Panc1 (cell line): ENCODE results near the gene RAI1. TPM values are rescaled to one million over a fixed set of nuclear protein-coding genes. Genes with fewer than 3 reads are reported as not detected.

Experiments
- ATAC-seq: fragments of 200-7000 bp; cut with Tn5 transposase; 2 replicates; pipeline ENCODE4 v1.9.1; 2020; ENCODE audit warnings: mild to moderate bottlenecking, moderate library complexity
- BruUV-seq: library from RNA; stranded (reverse); fragments of 400-500 nt; replicated peaks from 2 replicates; lab custom pipeline; 2021; lab: Mats Ljungman, UMichigan
- CTCF ChIA-PET: fragments of 300-600 bp; sonication (Branson Sonifier 250); formaldehyde crosslinking; loops from one replicate; lab custom pipeline; 2022; ENCODE audit warnings: antibody characterized with exemption; lab: Charles Lee
- POLR2A ChIA-PET: fragments of 300-600 bp; sonication (Branson Sonifier 250); formaldehyde crosslinking; loops from one replicate; lab custom pipeline; 2022; ENCODE audit warnings: antibody characterized with exemption; lab: Charles Lee
- DNase-seq: peaks from one replicate; pipeline ENCODE4 v3.0.0-alpha.2; 2010; ENCODE audit warnings: low read depth, low spot score
- H3K27ac ChIP-seq: 2 replicates; pipeline ENCODE4 v1.5.1; 2011; ENCODE audit warnings: mild to moderate bottlenecking, low read length, inconsistent platforms
- H3K27me3 ChIP-seq: fragments of 200-500 bp; sonication (Bioruptor generic); 2 replicates; pipeline ENCODE4 v1.6.0; 2014; ENCODE audit warnings: low read length, inconsistent platforms; ENCODE audit not compliant: control insufficient read depth, insufficient read depth
- H3K36me3 ChIP-seq: fragments of 200-500 bp; sonication (Bioruptor generic); 2 replicates; pipeline ENCODE4 v1.5.1; 2014; ENCODE audit warnings: inconsistent platforms, mild to moderate bottlenecking, low read length, moderate library complexity; ENCODE audit not compliant: control insufficient read depth, insufficient read depth
- H3K4me1 ChIP-seq: 2 replicates; pipeline ENCODE4 v1.5.1; 2011; ENCODE audit warnings: inconsistent platforms, mild to moderate bottlenecking, low read length, moderate library complexity; ENCODE audit not compliant: control insufficient read depth, insufficient read depth
- H3K4me3 ChIP-seq, 2 experiments: 2 replicates each; pipeline ENCODE4 v1.5.1; 2011 to 2012; ENCODE audit warnings: low read depth in 2 of 2, low read length in 2 of 2, mild to moderate bottlenecking in 2 of 2, inconsistent platforms in 1 of 2, moderate library complexity in 1 of 2
- H3K9me3 ChIP-seq: fragments of 200-500 bp; sonication (Bioruptor generic); 2 replicates; pipeline ENCODE4 v1.5.1; 2014; ENCODE audit warnings: low read depth, mild to moderate bottlenecking, inconsistent platforms, low read length, moderate library complexity; ENCODE audit not compliant: control insufficient read depth, insufficient read depth
- POLR2AphosphoS5 ChIP-seq: IDR thresholded peaks from 2 replicates; pipeline ENCODE4 v1.6.1; 2012; ENCODE audit warnings: mild to moderate bottlenecking, low read depth, low read length, moderate library complexity
- SIN3A ChIP-seq: IDR thresholded peaks from 2 replicates; pipeline ENCODE4 v1.6.1; 2012; ENCODE audit warnings: low read depth, mild to moderate bottlenecking, low read length, moderate library complexity, borderline replicate concordance; ENCODE audit not compliant: insufficient read depth
- TCF7L2 ChIP-seq: IDR thresholded peaks from 2 replicates; pipeline ENCODE4 v1.6.1; 2011; ENCODE audit warnings: mild to moderate bottlenecking, low read depth, low read length, inconsistent platforms
- in situ Hi-C: cut with HindIII; loops from 2 replicates; pipeline ENCODE4 v1.10.0; 2016; ENCODE audit warnings: low sequenced_read_pairs, low pct_unique_long_range_greater_than_20kb
- intact Hi-C: fragments of 100-400 bp; cut with micrococcal nuclease; formaldehyde crosslinking; loops from one replicate; pipeline ENCODE4 v1.10.0; 2022; ENCODE audit not compliant: unreplicated experiment
- total RNA-seq: library from RNA; stranded (reverse); gene quantifications from one replicate; pipeline ENCODE4 v1.2.1, GENCODE V29; 2021; ENCODE audit not compliant: unreplicated experiment
- TF ChIP-seq, protein P1 (sequence below), 2 experiments: IDR thresholded peaks; 2 replicates each; pipeline ENCODE4 v1.6.1; 2011 to 2012; ENCODE audit warnings: low read depth in 2 of 2, control low read depth in 1 of 2, low read length in 1 of 2, mild to moderate bottlenecking in 1 of 2, moderate library complexity in 1 of 2; ENCODE audit not compliant: insufficient read depth in 1 of 2
- TF ChIP-seq, protein P2 (sequence below): fragments of 450-650 bp; IDR thresholded peaks from 2 replicates; pipeline ENCODE4 v1.5.1; 2017; ENCODE audit warnings: mild to moderate bottlenecking

RAI1 gene
- total RNA-seq, 1 experiment from 2014 or later = 51.0 TPM

DNA sequence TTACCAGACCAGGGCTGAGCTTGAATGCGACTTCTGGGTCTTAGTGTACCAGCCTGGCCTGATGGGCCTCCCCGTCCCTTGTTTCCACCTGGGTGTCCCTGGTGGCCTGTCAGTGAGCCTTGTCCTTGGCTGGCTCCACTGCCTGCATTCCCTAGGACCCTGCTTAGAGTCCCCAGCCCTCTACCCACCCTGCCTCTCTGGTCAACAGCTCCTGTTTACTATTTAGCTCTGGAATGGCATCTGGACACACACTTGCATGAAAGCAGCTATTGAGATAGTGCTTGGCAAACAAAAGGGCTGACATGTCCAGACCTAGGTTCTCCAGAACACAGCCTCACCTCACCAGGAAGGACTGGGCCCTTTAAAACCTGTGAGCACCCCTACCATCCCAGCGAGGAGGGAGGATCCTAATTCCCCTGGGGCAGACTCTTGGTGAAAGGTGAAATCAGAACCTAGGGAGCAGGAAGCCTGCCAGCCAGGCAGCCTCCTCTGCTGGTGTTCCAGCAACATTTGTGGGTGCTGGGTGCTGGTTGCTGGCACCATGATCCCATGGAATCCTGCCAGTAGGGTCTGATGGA lies 38.8 kb downstream of the RAI1 start:
- in situ Hi-C loops (no loop called here), intact Hi-C loops (no loop called here)
- Histone ChIP-seq H3K9me3 (no peaks in the 10 kb centered on the region), H3K27ac (no peak overlapping the region; the same call in 1 of the 2 replicates), H3K4me3 (no peak overlapping the region), H3K4me1 (peaks cover 57% of the 10 kb centered on the region), H3K36me3 (no peaks in the 10 kb centered on the region), H3K27me3 (no peaks in the 10 kb centered on the region)
- no TSS peak for BruUV-seq
- DNase-seq (no peak), ATAC-seq (no peak)
- POLR2A ChIA-PET = no interaction called here
- CTCF ChIA-PET = no interaction called here
- TF ChIP-seq, protein P1, sequence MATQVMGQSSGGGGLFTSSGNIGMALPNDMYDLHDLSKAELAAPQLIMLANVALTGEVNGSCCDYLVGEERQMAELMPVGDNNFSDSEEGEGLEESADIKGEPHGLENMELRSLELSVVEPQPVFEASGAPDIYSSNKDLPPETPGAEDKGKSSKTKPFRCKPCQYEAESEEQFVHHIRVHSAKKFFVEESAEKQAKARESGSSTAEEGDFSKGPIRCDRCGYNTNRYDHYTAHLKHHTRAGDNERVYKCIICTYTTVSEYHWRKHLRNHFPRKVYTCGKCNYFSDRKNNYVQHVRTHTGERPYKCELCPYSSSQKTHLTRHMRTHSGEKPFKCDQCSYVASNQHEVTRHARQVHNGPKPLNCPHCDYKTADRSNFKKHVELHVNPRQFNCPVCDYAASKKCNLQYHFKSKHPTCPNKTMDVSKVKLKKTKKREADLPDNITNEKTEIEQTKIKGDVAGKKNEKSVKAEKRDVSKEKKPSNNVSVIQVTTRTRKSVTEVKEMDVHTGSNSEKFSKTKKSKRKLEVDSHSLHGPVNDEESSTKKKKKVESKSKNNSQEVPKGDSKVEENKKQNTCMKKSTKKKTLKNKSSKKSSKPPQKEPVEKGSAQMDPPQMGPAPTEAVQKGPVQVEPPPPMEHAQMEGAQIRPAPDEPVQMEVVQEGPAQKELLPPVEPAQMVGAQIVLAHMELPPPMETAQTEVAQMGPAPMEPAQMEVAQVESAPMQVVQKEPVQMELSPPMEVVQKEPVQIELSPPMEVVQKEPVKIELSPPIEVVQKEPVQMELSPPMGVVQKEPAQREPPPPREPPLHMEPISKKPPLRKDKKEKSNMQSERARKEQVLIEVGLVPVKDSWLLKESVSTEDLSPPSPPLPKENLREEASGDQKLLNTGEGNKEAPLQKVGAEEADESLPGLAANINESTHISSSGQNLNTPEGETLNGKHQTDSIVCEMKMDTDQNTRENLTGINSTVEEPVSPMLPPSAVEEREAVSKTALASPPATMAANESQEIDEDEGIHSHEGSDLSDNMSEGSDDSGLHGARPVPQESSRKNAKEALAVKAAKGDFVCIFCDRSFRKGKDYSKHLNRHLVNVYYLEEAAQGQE (IDR thresholded peaks at IDR 0.05; ENCODE audit: insufficient read depth in 1 of 2, low read depth in 2 of 2, low read length in 1 of 2) = no peak
- no peak for TF ChIP-seq POLR2AphosphoS5
- TF ChIP-seq, protein P2, sequence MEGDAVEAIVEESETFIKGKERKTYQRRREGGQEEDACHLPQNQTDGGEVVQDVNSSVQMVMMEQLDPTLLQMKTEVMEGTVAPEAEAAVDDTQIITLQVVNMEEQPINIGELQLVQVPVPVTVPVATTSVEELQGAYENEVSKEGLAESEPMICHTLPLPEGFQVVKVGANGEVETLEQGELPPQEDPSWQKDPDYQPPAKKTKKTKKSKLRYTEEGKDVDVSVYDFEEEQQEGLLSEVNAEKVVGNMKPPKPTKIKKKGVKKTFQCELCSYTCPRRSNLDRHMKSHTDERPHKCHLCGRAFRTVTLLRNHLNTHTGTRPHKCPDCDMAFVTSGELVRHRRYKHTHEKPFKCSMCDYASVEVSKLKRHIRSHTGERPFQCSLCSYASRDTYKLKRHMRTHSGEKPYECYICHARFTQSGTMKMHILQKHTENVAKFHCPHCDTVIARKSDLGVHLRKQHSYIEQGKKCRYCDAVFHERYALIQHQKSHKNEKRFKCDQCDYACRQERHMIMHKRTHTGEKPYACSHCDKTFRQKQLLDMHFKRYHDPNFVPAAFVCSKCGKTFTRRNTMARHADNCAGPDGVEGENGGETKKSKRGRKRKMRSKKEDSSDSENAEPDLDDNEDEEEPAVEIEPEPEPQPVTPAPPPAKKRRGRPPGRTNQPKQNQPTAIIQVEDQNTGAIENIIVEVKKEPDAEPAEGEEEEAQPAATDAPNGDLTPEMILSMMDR = no peak

DNA sequence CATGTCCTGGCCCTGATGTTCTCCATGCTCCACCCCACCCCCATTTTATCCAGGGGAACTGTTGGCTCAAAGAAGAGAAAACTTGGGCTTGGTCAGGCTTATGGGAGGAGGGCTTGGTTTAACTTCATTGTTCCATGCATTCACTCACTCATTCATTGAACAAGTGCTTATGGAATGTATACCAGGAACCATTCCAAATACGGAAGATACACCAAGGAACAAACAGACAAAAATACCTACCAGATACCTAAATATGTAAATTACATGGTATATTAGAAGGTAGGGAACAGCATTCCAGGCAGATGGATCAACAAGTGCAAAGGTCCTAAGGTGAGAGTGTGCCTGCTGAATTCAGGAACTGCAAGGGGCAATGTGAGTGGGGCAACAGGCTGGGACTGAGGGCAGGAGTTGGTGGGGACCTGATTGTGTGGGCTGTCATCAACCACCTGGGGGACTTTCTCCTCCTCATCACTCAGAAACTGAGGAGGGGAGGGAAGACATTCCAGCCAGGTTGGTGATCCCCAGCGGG lies 39.9 kb downstream of the RAI1 start:
- in situ Hi-C loops (no loop called here), intact Hi-C loops (no loop called here)
- TF ChIP-seq SIN3A = no peak
- TF ChIP-seq, protein P2 = no peak
- TF ChIP-seq TCF7L2 = no peak
- TF ChIP-seq, protein P1 (IDR thresholded peaks at IDR 0.05; ENCODE audit: insufficient read depth in 1 of 2, low read depth in 2 of 2, low read length in 1 of 2) = no peak
- no peak for TF ChIP-seq POLR2AphosphoS5
- no peak for ATAC-seq
- POLR2A ChIA-PET = no interaction called here
- Histone ChIP-seq H3K27me3 (no peaks in the 10 kb centered on the region), H3K36me3 (no peaks in the 10 kb centered on the region), H3K4me1 (peaks cover 61% of the 10 kb centered on the region), H3K27ac (peak overlapping the region; percentile 57; the same call in 1 of the 2 replicates), H3K9me3 (no peaks in the 10 kb centered on the region), H3K4me3 (no peak overlapping the region)
- CTCF ChIA-PET = no interaction called here
- no peak for DNase-seq
- no TSS peak for BruUV-seq
